Fibroblast of pulmonary artery (primary cell): Measurements from ENCODE around the gene SLC6A4.

Experiments used
- DNase-seq: peaks from one replicate; pipeline ENCODE4 v3.0.0-alpha.2; 2010; ENCODE audit warnings: low read depth
- H3K4me3 ChIP-seq: replicated peaks from 2 replicates; pipeline ENCODE4 v1.5.1; 2011; ENCODE audit warnings: low read depth, mild to moderate bottlenecking, control low read depth, low read length, moderate library complexity
- CTCF ChIP-seq: IDR thresholded peaks from 2 replicates; pipeline ENCODE4 v1.5.1; 2011; ENCODE audit warnings: mild to moderate bottlenecking, control low read depth, low read length, inconsistent platforms; ENCODE audit errors: missing control alignments

SLC6A4 gene

GRCh38 chr17:30229012-30229411 is 6.5 kb downstream of the SLC6A4 start:
- no peak for DNase-seq
- no peak overlapping the region for H3K4me3 ChIP-seq

DNA sequence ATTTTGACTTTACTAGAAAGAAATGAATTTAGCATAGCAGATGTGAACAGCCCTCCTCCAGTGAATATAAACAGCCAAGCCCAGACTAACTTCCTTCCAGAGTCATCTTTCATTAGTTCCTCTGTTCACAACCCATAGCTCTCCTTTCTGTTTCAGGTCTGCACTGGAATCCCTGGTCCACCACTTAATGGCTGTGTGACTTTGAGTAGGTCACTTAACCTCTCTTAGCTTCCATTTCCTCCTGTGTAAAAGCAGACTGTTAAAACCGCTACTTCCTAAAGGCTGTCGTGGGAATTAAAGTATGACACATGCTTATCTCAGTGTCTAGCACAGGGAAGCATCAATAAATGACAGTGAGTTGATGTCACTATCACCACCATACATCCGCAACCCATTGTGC is 7.5 kb downstream of the SLC6A4 start:
- DNase-seq = no peak
- TF ChIP-seq CTCF = no peak
- no peak overlapping the region for H3K4me3 ChIP-seq

More at GRCh38 chr17:30229012-30229411, 6.5 kb downstream of the SLC6A4 start:
- TF ChIP-seq CTCF = no peak

- DNase-seq = no peak
These were observed 8.6 kb downstream of the SLC6A4 start for GRCh38 chr17:30226878-30227277.

GRCh38 chr17:30225919-30226553 is 9.5 kb downstream of the SLC6A4 start:
- no peak for DNase-seq
- H3K4me3 ChIP-seq = no peak overlapping the region
- no peak for TF ChIP-seq CTCF

More at GRCh38 chr17:30226878-30227277, 8.6 kb downstream of the SLC6A4 start:
- H3K4me3 ChIP-seq = no peak overlapping the region
- TF ChIP-seq CTCF = no peak

DNA sequence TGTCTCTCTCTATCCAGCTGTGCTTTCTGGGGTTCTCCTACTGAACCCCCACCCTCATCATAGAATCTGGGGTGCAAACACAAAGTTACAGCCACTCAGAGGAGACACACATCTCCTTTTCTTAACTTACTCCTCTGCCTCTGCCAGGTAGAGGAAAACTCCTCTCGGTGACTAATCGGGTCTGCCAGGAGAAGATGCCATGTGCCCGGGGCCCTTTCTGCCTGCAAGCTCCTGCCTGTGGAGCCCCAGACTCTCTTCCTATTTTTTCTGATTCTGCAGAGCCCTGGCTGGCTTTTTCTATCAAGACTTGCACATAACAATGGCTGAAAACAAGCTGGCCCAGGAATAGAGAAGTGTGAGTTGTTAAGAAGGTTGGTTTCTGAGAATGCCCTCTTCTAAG is 10.4 kb downstream of the SLC6A4 start:
- no peak for TF ChIP-seq CTCF
- no peak for DNase-seq
- H3K4me3 ChIP-seq = no peak overlapping the region

DNA sequence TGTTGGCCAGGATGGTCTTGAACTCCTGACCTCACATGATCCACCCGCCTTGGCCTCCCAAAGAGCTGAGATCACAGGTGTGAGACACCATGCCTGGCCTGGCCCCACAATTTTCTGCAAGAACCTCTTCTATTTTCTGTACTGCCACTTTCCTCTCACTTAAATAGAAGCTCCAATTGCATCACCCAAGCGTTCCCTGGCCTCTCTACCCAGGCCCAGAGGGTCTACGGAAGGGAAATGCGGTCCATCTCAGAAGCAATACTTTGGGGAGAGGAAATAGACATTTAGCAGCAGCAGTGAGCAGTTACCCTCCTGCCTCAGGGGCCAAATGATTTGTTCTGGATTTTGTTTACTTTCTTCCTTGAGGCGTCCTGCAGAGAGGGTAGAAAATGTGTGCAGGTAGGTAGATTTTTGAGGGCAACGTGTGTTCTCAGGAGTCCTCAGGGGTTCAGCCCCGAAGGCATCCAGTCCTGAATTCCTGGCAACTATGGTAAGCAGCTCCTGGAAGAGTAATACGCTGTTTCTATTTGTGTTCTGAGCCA is 11.0 kb downstream of the SLC6A4 start:
- DNase-seq = no peak
- TF ChIP-seq CTCF = no peak
- no peak overlapping the region for H3K4me3 ChIP-seq

GRCh38 chr17:30222721-30223175 is 12.7 kb downstream of the SLC6A4 start:
- no peak overlapping the region for H3K4me3 ChIP-seq
- DNase-seq = no peak
- no peak for TF ChIP-seq CTCF
